HG03571 (cell line): Measurements from ENCODE around the gene PNMA8C.
"Not testable (repeated sequence)": the region's sequence is repeated elsewhere in the genome, so short reads cannot be mapped to it uniquely, and the experiment has no call there.

ENCODE experiments used
- ATAC-seq: cut with Tn5 transposase; IDR thresholded peaks from one replicate; pipeline ENCODE4 v1.9.1; 2021; ENCODE audit not compliant: unreplicated experiment

The PNMA8C gene

DNA sequence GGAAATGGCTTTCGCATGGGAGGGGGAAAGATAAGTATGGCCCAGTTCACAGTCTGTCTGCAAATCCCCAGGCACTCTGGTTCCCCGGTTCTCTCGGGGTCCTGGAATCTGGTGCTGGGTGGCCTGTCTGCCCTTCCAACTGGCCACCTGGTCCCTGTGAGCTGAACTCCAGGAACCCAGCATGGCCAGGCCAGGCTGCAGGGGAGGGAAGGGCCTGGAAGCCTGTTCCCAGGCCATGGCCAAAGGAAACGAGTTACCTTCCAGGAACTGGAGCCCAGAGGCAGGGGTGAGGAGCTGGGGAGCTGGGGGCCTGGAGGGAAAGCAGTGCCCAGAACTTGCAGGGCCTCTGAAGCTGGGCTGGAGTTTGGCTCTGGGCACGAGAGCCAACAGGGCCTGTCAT is 19.1 kb upstream of the PNMA8C start:
- ATAC-seq = no peak

DNA sequence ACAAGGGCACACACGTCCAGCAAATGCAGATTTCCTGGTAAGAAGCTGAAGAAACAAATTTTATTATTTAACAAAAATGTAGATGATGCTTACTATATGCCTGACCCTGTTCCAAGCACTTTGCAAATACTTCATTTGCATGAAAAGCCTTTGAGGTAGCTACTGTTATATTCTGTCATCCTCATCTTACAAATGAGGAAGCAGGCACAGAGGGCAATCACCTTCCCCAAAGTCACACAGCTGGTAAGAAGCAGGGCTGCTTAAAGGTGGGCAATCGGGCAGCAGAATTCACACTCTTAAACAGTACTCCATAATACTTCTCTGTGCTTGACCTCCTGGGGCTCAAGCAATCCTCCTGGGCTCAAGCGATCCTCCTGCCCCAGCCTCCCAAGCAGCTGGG is 18.3 kb upstream of the PNMA8C start:
- no peak for ATAC-seq

DNA sequence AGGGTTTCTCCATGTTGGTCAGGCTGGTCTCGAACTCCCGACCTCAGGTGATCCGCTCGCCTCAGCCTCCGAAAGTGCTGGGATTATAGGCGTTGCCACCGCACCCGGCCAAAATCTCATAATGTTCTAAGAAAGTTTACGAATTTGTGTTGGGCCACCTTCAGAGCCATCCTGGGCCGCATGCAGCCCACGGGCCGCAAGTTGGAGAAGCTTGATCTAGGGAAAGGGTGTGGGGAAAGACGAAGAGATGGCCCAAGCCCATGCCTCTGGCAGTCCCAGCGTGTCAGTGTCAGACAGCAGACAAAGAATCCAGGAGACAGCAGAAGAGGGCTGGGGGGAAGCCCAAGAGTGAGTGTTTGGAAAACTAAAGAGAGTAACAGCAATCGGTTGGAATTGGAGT is 17.3 kb upstream of the PNMA8C start:
- no peak for ATAC-seq

DNA sequence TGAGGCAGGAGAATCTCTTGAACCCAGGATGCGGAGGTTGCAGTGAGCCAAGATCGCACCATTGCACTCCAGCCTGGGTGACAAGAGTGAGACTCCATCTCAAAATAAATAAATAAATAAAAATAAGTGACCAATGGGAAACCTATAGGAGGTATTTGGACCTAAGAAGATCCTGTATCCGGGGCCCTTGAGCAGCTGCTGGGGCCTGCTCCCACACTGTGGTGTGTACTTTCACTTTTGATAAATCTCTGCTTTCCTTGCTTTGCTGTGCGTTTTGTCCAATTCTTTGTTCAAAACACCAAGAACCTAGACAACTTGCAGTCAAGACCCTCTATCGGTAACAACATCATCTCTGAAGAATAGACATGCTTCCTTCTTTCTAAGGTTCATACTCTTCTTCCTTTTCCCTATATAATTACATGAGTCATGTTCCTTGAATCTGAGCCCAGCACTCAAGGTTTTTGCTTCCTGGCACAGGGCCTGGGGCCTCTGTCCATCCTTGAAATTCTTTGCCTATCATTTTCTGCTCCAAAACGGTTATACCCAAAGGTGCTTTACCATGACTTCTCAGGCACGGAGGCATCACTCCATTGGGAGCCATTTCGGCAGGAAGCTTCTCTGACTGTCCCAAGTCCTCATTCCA is 14.2 kb upstream of the PNMA8C start:
- no peak for ATAC-seq

DNA sequence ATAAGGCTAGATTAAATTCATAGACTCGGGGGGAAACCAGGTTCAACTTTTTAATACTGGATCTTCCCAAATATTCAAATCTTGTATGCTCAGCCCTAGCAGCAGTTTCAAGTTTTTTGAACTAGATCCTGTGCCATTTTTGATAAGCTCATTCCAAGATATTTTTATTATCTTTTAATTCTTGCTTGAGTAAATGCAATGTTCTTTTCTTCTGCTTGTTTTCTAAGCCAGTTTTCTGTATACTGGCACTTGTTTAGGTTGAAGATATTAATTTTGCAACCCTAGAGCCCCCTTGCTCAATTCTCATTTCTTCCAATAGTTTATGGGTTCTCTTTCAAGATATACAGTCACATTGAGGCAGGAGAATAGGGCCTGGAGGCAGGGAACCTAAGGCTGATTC is 13.1 kb upstream of the PNMA8C start:
- ATAC-seq = no peak

DNA sequence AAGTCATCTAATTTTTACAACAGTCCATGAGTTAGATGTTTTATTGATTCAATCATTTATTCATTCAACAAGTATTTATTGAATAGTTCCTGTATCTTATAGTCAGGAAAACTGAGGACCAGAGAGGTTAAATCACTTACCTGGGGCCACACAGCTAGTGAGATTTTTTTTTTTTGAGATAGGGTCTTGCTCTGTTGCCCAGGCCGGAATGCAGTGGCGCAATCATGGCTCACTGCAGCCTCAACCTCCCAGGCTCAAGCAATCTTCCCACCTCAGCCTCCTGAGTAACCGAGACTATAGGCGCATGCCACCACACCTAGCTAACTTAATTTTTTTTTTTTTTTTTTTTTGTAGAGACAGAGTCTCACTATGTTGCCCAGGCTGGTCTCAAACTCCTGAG is 7.0 kb upstream of the PNMA8C start:
- ATAC-seq = not testable (repeated sequence)

DNA sequence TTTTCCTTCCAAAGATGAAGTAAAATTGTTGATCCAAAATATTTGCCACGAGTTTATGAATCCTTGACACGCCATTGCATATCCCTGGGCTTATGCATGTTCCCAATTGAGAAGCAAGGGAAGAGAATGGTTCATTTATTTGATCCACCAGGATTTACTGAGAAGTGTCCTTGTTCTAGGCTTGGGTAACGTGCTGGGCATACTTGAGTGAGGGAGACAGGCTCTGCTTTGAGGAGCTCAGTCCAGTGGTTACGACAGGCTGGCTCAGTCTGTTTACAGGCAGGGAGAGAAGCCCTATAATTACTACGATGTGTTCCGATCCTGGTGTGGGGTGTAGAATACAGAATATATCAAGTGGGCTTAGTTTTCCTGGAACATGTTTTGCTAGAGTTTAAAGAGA is 6.3 kb upstream of the PNMA8C start:
- no peak for ATAC-seq

DNA sequence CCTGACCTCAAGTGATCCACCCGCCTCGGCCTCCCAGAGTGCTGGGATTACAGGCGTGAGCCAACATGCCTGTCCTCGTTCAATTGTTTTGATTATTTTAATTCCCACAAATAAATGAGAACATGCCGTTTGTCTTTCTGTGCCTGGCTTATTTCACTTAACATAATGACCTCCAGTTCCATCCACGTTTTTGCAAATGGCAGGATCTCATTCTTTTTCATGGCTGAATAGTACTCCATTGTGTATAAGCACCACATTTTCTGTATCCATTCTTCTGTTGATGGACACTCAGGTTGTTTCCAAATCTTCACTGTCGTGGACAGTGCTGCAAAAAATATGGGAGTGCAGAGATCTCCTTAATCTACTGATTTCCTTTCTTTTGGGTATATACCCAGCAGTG is 4.7 kb upstream of the PNMA8C start:
- ATAC-seq = not testable (repeated sequence)

DNA sequence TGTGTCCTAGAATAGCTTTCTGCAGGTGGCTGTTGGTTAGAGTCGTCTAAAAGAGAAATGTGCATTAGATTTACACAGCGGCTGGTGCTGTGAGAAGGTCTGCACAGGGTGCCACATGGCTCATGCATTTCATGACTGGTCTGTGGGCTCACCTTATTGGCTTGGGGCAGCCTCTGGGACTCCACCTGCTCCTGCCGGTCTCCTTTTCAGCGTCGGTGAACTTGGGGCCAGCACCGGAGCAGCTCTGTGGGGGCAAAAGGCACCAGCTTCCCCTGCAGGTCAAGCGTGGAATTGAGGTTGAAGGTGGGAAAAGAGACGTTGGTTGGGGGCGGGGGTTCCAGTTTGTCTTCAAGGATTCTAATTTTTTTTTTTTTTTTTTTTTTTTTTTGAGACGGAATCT is 3.1 kb upstream of the PNMA8C start:
- ATAC-seq = no peak

DNA sequence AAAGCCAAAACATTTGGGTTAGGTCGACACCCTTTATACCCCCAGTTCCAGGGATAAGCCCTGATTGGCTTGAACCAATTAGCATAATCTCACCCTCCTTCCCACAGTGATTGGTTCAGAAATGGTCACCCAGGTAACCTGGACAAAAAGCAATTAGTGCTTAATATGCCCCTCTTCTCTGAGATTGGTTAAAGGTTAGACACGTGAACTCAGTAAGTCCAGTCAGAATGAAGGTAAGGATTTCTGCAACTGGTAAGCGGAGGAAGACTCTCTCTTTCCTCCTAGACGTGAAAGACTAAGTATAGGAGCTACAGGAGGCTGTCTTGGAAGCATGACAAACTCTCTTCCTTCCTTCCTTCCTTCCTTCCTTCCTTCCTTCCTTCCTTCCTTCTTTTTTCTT is 1.3 kb upstream of the PNMA8C start:
- no peak for ATAC-seq

DNA sequence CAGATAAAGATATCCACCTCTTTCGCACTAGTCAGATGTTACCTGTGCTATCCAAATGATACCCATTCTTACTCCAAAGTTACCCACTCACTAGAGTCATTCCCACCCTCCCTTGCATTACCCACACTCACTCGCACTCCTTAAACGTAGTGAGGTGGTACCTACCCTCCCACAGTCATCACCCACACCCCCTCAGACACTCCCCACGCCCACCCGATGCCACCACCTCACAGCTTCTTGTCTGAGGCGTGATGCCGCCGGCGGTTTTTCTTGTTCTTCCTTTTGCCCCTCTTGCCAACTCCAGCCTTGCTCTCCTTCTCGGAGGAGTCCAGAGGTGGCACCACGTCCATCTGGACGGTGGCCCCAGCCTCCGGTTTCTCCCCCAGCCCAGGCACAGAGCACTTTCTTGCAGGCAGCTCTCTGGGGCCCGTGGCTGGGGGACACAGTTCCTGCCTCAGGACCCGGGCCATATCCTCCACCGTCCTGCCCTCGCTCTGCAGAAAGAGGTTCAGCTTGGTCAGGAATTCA is 1.2 kb downstream of the PNMA8C start:
- no peak for ATAC-seq

DNA sequence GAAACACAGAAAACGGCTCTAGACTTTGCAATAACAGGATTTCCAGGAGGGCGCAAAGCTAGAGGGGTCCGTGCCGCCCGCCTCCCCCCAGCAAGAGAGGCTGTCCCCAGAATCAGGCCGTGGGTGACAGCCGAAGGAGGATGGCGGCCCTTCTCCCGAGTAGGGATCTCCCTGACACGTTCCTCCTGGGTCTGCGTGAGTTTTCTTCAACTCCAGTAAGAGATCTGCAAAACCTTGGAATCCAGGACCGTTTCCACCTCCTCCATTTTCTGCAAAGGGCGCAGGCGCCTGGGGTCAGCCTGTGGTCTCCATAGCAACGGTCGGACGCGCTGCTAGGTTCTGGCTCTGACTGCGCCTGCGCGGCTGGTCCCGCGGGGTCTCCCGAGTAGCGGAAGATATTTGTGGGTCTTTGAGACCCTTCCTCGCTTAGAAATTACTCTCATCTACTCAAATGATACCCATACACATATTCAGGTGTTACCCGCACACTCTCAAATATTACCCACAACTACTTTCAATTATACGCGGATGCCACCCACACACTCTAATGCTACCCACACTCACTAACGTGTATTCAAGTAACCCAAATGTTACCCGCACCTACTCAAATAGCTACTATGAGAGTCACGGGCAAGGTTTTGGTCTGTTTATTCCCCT is 2.1 kb downstream of the PNMA8C start:
- ATAC-seq = no peak

DNA sequence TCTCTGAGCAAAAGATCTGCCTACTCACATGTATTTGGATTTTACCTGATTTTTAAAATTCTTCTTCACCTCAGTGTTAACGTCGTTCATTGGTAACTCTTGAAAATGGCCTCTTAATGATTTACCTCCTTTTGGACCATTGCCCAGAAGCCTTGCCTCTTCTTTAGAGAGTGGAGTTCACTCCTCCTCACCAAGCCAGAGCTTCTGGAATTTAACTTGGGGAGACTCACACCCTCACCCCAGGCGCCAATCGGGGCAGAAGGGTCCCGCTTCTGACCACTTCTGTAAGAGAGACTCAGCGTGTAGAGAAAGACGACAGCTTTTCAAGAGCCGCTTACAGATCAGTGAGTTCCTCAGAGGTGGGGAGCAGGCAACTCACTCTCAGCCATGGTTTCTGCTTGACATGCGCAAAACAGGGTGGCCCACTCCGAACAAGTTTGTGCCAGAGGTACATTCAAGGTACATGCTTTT is 2.7 kb downstream of the PNMA8C start:
- no peak for ATAC-seq

DNA sequence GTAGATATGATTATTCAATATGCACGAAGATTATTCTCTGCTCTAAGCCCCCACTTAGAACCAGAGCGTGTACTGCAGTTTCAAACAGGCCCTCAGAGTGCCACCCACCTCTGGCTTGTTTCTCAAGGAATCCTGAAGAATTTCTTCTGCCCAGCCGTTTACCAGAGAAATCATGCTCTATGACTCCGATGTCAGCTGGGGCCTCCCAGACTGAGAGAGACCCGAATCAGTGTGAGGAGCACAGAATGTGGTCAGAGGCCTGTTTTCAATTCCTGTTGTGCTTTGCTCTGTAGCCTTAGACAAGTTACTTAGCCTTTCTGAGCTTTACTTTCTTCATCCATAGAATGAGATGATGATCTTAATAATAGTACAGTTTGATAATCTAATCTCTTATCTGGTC is 5.5 kb downstream of the PNMA8C start:
- ATAC-seq = no peak

DNA sequence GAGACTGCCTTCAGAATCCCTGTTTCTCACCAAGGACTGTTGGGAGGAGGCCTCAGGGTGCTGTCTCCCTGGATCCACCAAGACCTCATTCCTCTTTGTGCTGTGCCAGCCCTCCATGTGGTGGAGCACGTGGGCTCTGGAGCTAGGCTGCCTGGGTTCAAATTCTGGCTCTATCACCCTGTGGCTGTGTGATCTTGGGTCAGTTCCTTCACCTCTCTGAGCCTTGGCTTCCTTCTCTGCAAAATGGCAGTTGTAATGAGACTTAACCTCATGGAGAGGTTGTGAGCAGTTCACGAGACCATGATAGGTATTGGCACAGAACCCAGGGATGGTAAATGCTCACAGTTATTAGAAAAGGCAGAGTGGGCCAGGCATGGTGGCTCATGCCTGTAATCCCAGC is 6.4 kb downstream of the PNMA8C start:
- ATAC-seq = no peak

DNA sequence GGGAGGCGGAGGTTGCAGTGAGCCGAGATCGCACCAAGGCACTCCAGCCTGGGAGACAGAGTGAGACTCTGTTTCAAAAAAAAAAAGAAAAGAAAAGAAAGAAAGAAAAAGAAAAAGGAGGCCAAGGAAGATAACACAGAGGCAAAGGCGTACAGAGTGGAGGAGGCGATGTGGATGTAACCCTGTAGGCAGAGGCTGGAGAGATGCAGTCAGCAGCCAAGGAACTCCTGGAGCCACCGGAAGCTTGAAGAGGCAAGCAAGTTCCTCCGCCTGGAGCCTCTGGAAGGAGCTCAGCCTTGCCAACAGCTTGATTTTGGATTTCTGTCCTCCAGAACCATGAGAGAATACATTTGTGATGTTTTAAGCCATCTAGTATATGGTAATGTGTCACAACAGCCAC is 8.7 kb downstream of the PNMA8C start:
- ATAC-seq = no peak

DNA sequence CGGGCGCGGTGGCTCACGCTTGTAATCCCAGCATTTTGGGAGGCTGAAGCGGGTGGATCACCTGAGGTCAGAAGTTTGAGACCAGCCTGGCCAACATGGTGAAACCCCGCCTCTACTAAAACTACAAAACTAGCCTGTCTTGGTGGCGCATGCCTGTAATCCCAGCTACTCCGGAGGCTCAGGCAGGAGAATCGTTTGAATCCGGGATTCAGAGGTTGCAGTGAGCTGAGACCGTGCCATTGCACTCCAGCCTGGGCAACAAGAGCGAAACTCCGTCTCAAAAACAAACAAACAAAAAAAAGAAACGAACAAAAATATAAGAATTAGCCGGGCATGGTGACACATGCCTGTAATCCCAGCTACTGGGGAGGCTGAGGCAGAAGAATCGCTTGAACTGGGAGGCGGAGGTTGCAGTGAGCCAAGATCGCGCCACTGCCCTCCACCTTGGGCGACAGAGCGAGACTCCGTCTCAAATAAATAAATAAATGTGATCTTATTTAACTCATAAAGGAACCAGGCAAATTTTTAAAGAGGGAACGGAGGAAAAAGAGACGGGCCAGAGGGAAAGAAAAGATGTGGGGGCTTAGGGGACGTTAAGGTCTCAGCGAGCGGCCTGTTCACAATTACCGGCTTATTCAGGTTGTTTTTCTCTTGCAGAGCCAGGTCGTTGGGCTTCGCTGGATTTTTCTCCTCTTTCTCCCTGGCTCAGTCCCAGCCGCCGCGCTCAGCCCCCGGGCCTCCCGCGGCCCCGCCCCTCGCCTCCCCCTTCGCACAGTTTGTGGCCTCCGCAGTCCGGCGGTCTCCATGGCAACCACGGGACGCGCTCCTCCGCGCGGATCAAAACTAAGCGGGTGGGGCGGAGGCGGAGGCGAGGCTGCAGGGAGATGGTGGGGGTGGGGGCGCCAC is 12.7 kb downstream of the PNMA8C start:
- not testable (repeated sequence) for ATAC-seq

DNA sequence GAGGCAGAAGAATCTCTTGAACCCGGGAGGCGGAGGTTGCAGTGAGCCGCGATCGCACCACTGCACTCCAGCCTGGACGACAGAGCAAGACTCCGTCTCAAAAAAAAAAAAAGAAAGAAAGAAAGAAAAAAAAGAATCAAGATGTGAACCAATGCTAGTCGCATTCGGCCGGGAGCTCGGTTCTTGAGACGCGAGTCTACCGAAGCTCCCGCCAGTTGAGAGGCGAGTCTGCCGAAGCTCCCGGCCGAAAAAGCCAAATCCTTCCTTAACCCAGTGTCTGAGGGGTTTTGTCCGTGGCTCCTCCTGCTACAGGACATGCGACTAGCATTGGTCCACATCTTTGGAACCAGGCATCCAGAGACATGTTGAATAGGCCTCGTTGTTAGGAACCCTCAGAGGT is 13.8 kb downstream of the PNMA8C start:
- ATAC-seq = not testable (repeated sequence)

DNA sequence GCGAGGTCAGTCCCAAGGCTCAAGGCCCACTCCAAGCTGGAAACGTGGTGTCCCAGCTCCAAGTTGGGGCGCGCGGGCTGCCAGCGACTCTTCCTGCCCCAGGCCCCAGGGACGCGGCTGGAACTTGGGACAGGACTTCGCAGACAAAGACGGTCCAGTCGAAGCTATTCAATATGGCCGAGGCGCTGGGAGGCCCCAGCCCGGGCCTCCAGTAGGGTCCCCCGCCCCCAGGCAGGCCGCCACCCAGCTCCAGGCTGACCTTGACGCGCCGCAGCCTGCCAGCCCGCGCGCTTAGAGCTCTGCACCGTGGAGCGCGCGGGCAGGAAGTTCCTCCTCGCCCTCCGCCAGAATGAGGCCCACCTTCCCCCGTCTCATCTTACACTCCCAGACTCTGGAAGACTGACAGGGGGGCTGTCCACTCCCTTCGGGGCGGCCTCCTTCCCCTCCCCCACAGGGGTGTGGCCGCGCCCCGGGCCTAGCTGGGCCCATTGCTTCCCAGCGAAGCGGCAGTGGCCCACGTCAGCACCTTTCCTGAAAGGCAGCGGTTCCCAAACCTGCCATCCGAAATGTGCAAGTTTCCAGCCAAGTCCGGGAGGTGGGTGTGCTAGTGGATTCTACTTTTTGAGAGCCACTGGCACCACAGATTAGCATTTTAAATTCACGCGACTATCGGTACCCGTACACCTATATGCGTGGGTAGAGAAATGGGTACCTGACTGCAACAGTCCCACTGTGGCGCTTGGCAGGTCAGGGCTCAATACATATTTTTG is 15.3 kb downstream of the PNMA8C start, which contains the start of gene CCDC8:
Gene CCDC8, minus strand, starts transcription at position 303 of the 770 bp plus-strand sequence. CDS start 754 bp downstream, outside the sequence.
- ATAC-seq = no peak

DNA sequence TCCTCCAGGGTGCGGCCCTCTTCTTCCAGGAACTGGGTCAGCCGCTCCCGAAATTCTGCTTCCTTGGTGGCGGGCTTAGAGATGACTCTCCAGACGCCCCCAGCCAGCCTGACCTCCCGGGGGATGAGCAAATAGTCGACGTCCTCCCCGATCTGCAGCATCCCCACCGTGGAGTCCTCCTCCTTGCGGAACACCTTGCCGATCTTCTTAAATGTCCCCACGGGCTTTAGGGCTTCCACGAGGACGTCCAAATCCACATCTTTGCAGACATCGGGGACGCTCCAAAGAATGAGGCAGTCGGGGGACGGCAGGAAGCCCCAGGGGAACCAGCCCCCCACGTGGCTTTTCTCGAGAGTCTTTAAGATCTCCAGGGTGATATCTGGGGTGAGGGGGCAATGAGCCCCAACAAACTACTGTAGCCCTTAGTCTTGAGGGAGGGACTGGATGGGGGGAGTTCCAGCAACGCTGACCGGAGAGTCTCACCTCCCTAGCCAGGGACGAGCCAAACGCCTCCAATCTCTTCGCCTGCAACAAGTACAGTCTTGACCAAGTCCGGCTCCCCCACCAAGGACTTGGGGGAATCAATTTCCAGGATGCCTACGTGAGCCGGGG is 16.0 kb downstream of the PNMA8C start:
- no peak for ATAC-seq
